Kidney (tissue), 14 donors: ENCODE measurements around the gene TTC33. TPM values are rescaled to one million over a fixed set of nuclear protein-coding genes. Genes with fewer than 3 reads are reported as not detected.
A peak's percentile ranks its signal among the peaks of the same experiment; 100 is the strongest.

Experiments used
- DNase-seq, 5 donors: peaks; one replicate each; pipeline ENCODE4 v3.0.0-alpha.2; 2013 to 2020
- FAIRE-seq: peaks from 2 replicates; lab custom pipeline; 2012; peaks lifted over from hg19 to GRCh38; lab: Jason Lieb, UNC
- H3K27ac ChIP-seq, 2 donors: one replicate each; pipeline ENCODE4 v1.7.0; 2013; ENCODE audit warnings: low read depth in 2 of 2, low read length in 2 of 2, inconsistent platforms in 1 of 2
- H3K27me3 ChIP-seq: one replicate; pipeline ENCODE4 v1.7.1; 2013; ENCODE audit warnings: low read length, inconsistent platforms; ENCODE audit not compliant: control insufficient read depth, insufficient read depth
- H3K36me3 ChIP-seq, 3 donors: one replicate each; pipeline versions ENCODE4 v1.7.0 to v1.7.1; 2013; ENCODE audit warnings: low read length in 3 of 3, control low read depth in 1 of 3, inconsistent platforms in 1 of 3; ENCODE audit not compliant: insufficient read depth in 3 of 3, control insufficient read depth in 2 of 3
- H3K4me1 ChIP-seq, 3 donors: one replicate each; pipeline versions ENCODE4 v1.7.0 to v1.7.1; 2013; ENCODE audit warnings: low read length in 3 of 3, inconsistent platforms in 1 of 3, low read depth in 1 of 3; ENCODE audit not compliant: control insufficient read depth in 2 of 3, insufficient read depth in 2 of 3
- H3K4me3 ChIP-seq, 3 donors: one replicate each; pipeline versions ENCODE4 v1.7.0 to v1.8.1; 2013; ENCODE audit warnings: low read length in 3 of 3, control low read depth in 1 of 3, inconsistent platforms in 1 of 3
- H3K9ac ChIP-seq, 3 donors: one replicate each; pipeline versions ENCODE4 v1.7.0 to v1.7.1; 2013; ENCODE audit warnings: low read length in 3 of 3, control low read depth in 1 of 3, inconsistent platforms in 1 of 3
- H3K9me3 ChIP-seq, 3 donors: one replicate each; pipeline versions ENCODE4 v1.7.0 to v1.7.1; 2013; ENCODE audit warnings: low read length in 3 of 3, control low read depth in 1 of 3, inconsistent platforms in 1 of 3; ENCODE audit not compliant: control insufficient read depth in 2 of 3, insufficient read depth in 1 of 3
- intact Hi-C: fragments of 100-400 bp; cut with DNase I; formaldehyde crosslinking; loops from one replicate; pipeline ENCODE4 v1.11.1; 2022
- polyA plus RNA-seq: library from polyadenylated mRNA; stranded (reverse); fragments of 350-450 nt; fragmentation: Illumina TruSeq; extraction: RNeasy Lipid Tissue Mini Kit (QIAGEN cat#74804); gene quantifications from one replicate; pipeline ENCODE4 v1.2.3, GENCODE V29; 2014; ENCODE audit warnings: low read depth, low replicate concordance; ENCODE audit not compliant: insufficient read depth
- total RNA-seq: library from RNA; stranded (reverse); fragmentation: NEBNext Ultra II Directional; extraction: Animal tissue kit (Norgen Biotek cat#: 25700); gene quantifications from one replicate; pipeline ENCODE4 v1.2.1, GENCODE V29; 2021
- TF ChIP-seq, protein P1 (sequence below): IDR thresholded peaks from 3 replicates; pipeline ENCODE4 v1.5.1; 2012; ENCODE audit warnings: mild to moderate bottlenecking, moderate library complexity, borderline replicate concordance; ENCODE audit not compliant: insufficient read depth; ENCODE audit errors: extremely low read depth
- donor health status: control.
- donor health status: control.
- donor health status: control.
- donor health status: control.
- donor health status: control.
- donor health status: DM: yes; HTN: yes; CAD: no.
- donor health status: Normal renal cell carcinoma (clear cell type).

Gene TTC33
- total and polyA plus RNA-seq, 2 donors from 2014 or later, result 7.1 to 20.1 TPM

DNA sequence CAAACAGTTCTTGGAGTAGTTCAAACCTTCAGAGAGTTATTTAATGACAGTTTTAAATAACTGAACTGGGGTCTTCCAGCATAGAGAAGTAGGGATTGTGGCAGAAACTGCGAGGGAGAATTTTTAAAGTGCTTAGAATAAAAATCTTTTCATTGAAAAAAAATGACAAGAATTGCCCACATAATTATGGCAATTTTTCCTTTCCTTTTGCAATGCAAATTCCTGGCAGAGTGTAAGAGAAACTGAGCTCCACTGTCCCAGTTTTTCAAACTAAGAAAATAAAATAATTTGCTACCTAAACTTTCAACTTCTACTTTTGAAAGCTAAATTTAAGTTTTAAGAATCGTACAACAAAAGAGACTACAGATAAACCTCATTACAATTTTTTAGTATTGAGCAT, 78.3 kb downstream of the TTC33 start:
- Histone ChIP-seq H3K4me3 (no peak overlapping the region), H3K9ac (no peak overlapping the region), H3K36me3 (no peaks in the 10 kb centered on the region), H3K9me3 (no peaks in the 10 kb centered on the region), H3K27ac (peak overlapping the region in 1 of 2 donors; percentile 60), H3K4me1 (peaks cover 0 to 11% (median 0%) of the 10 kb centered on the region in 3 donors), H3K27me3 (peaks cover 3% of the 10 kb centered on the region)
- DNase-seq, result no peak
- intact Hi-C loops, result no loop called here
- TF ChIP-seq, protein P1, sequence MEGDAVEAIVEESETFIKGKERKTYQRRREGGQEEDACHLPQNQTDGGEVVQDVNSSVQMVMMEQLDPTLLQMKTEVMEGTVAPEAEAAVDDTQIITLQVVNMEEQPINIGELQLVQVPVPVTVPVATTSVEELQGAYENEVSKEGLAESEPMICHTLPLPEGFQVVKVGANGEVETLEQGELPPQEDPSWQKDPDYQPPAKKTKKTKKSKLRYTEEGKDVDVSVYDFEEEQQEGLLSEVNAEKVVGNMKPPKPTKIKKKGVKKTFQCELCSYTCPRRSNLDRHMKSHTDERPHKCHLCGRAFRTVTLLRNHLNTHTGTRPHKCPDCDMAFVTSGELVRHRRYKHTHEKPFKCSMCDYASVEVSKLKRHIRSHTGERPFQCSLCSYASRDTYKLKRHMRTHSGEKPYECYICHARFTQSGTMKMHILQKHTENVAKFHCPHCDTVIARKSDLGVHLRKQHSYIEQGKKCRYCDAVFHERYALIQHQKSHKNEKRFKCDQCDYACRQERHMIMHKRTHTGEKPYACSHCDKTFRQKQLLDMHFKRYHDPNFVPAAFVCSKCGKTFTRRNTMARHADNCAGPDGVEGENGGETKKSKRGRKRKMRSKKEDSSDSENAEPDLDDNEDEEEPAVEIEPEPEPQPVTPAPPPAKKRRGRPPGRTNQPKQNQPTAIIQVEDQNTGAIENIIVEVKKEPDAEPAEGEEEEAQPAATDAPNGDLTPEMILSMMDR, result no peak
- FAIRE-seq, result no peak

DNA sequence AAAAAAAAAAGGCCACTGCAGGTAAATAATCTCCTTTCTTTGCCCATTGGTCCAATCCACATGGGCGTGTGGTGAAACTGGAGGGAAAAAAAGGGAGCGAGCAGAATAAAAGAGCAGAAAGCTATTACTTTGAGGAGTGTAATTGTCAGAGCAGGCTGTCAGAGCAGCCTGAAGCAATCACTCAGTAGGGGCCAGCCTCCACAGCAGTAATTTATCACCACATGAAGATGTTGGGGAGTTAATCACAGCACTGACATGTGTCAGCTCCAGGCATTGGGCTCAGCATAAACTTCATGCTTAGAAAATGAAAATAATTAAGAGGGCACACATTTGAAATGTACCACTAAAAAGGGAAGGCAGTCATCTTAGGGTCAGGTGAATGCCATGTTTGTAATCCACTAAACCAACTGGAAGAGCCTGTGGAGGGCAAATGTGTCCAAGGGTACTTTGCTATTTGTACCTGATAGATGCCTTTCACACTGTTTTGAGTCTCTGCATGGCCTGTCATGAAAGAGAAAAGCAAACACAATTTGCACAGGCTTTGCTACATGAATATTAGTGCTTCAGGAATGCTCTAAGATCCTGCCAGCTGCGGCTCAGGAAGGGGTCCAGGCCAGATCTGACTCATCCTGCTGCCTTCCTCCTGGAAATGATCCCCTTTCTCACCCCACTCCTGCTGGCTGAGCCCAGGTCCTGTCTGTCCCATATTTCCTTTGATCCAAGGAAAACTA, 79.0 kb downstream of the TTC33 start:
- no peak for FAIRE-seq
- TF ChIP-seq, protein P1, result no peak
- DNase-seq, result peak in 4 of 5 donors; percentile 33 to 60 (median 54)
- Histone ChIP-seq H3K27ac (peak overlapping the region in 1 of 2 donors; percentile 60), H3K27me3 (peaks cover 3% of the 10 kb centered on the region), H3K4me3 (peak overlapping the region in 1 of 3 donors; percentile 1), H3K4me1 (peaks cover 0 to 11% (median 0%) of the 10 kb centered on the region in 3 donors), H3K9ac (no peak overlapping the region), H3K9me3 (no peaks in the 10 kb centered on the region), H3K36me3 (no peaks in the 10 kb centered on the region)
- intact Hi-C loops, result no loop called here

DNA sequence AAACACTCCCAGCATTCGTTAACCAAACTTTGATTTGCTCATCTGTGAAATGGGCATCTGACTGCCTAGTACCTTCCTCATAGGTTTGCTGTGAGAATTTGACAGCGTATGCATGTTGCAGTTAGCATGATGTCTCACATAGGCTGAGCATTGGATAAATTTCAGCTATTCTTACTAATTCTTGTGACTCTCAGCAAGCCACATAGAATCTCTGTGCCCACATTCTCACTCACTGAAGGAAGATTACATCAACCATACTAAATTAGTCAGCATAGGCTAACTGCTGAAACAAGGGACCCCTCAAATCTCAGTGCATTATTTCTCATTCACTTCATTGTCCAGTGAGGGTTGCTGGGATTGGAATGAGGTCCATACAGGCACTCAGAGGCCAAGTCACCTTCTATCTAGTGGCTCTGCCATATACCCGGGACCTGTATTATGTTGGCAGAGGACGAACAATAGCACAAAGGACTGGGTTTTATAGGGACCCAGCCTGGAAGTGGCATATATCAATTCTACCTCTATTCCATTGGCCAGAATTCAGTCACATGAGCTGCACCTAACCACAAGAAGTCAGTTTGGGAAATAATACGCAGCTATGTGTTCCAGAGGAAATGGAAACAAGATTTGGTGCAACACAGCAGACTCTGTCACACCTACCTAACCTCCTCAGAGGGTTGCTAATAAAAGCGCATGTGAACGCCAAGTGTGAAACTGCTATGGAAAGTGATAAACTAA, 80.2 kb downstream of the TTC33 start:
- intact Hi-C loops, result no loop called here

More for the DNA sequence above, 80.2 kb downstream of the TTC33 start:
- FAIRE-seq (no peak), DNase-seq (no peak)
- H3K9ac ChIP-seq, result no peak overlapping the region
- H3K4me1 ChIP-seq, result peaks cover 0 to 4% (median 0%) of the 10 kb centered on the region in 3 donors
- peaks cover 3% of the 10 kb centered on the region for H3K27me3 ChIP-seq
- H3K4me3 ChIP-seq, result no peak overlapping the region
- H3K27ac ChIP-seq, result no peak overlapping the region
- H3K36me3 ChIP-seq, result no peaks in the 10 kb centered on the region
- H3K9me3 ChIP-seq, result no peaks in the 10 kb centered on the region
- TF ChIP-seq, protein P1, result no peak
